Hepatocyte (in vitro differentiated cells): Measurements from ENCODE around the gene COL28A1. TPM values are rescaled to one million over a fixed set of nuclear protein-coding genes. Genes with fewer than 3 reads are reported as not detected.

Experiments used
- DNase-seq: peaks from one replicate; pipeline ENCODE4 v3.0.0-alpha.2; 2016; ENCODE audit warnings: low spot score
- H2AFZ ChIP-seq: fragments of 200-600 bp; sonication (generic); 2 replicates; pipeline ENCODE4 v1.6.0; 2016; ENCODE audit warnings: antibody characterized with exemption, mild to moderate bottlenecking
- H3K27ac ChIP-seq: fragments of 200-600 bp; sonication (generic); 2 replicates; pipeline ENCODE4 v1.5.1; 2016; ENCODE audit warnings: mild to moderate bottlenecking
- H3K27me3 ChIP-seq: fragments of 200-600 bp; sonication (generic); 2 replicates; pipeline ENCODE4 v1.6.1; 2016
- H3K36me3 ChIP-seq: fragments of 200-600 bp; sonication (generic); replicated peaks from 2 replicates; pipeline ENCODE4 v1.5.1; 2016; ENCODE audit warnings: low read depth; ENCODE audit not compliant: insufficient read depth
- H3K4me1 ChIP-seq: fragments of 200-600 bp; sonication (generic); 2 replicates; pipeline ENCODE4 v1.5.1; 2016; ENCODE audit warnings: mild to moderate bottlenecking, moderate library complexity; ENCODE audit not compliant: insufficient read depth
- H3K4me2 ChIP-seq: fragments of 200-600 bp; sonication (generic); 2 replicates; pipeline ENCODE4 v1.6.0; 2016
- H3K4me3 ChIP-seq: fragments of 200-600 bp; sonication (generic); 2 replicates; pipeline ENCODE4 v1.5.1; 2016; ENCODE audit warnings: mild to moderate bottlenecking
- H3K79me2 ChIP-seq: fragments of 200-600 bp; sonication (generic); 2 replicates; pipeline ENCODE4 v1.6.0; 2017; ENCODE audit warnings: mild to moderate bottlenecking
- H3K9me2 ChIP-seq: fragments of 200-600 bp; sonication (generic); replicated peaks from 2 replicates; pipeline ENCODE4 v1.6.0; 2017; ENCODE audit warnings: mild to moderate bottlenecking; ENCODE audit not compliant: insufficient read depth
- H3K9me3 ChIP-seq: fragments of 200-600 bp; sonication (generic); 2 replicates; pipeline ENCODE4 v1.5.1; 2016; ENCODE audit warnings: low read depth, mild to moderate bottlenecking
- H4K20me1 ChIP-seq: fragments of 200-600 bp; sonication (generic); 2 replicates; pipeline ENCODE4 v1.6.0; 2016; ENCODE audit warnings: mild to moderate bottlenecking; ENCODE audit not compliant: insufficient read depth, poor library complexity, severe bottlenecking
- EZH2 ChIP-seq: fragments of 200-600 bp; sonication (generic); IDR thresholded peaks from 2 replicates; pipeline ENCODE4 v1.6.1; 2016; ENCODE audit warnings: antibody characterized with exemption, mild to moderate bottlenecking, borderline replicate concordance
- EZH2phosphoT487 ChIP-seq: fragments of 200-600 bp; sonication (generic); IDR thresholded peaks from one replicate; pipeline ENCODE4 v1.6.1; 2018; ENCODE audit warnings: antibody characterized with exemption, mild to moderate bottlenecking, low read depth, moderate library complexity; ENCODE audit not compliant: unreplicated experiment, severe bottlenecking
- WGBS: methylation state at CpG from one replicate; pipeline ENCODE4 v1.1.6; 2016; ENCODE audit warnings: low lambda C conversion rate; ENCODE audit errors: missing lambda C conversion rate; 5-methylcytosine and 5-hydroxymethylcytosine counted together
- polyA plus RNA-seq: library from polyadenylated mRNA; unstranded; fragments of >200 nt; fragmentation: Nextera tagmentation; extraction: Ambion mirVana; gene quantifications from 2 replicates; pipeline ENCODE4 v1.2.1, GENCODE V29; 2016
- total RNA-seq: library from RNA; depleted of rRNA; stranded (reverse); fragments of >200 nt; gene quantifications from 2 replicates; pipeline ENCODE4 v1.2.3, GENCODE V29; 2014
- TF ChIP-seq, protein P1 (sequence below): fragments of 200-600 bp; sonication (generic); IDR thresholded peaks from 2 replicates; pipeline ENCODE4 v1.5.1; 2016; ENCODE audit warnings: antibody characterized with exemption, mild to moderate bottlenecking; ENCODE audit not compliant: poor library complexity

The COL28A1 gene
- total and polyA plus RNA-seq, 2 experiments from 2014 or later, result 0.28 to 0.47 TPM

DNA sequence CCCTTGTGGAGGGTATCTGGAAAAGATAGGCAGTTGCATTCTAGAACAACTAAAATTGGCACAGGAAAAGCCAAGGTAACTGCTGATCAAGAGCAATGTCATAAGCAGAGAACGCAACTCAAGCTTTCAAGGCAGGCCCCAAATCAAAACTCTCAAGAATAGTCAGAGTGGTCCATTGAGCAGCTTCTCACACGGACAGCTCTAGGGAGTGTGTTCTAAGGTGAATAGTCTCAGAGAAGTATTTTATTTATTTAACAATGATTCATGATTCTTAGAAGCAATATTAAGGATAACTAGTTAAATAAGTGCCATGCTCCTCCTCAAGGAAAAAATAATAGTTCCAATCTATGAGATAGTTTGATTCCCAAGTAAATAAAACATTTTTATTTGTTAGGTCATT is 83.0 kb downstream of the COL28A1 start:
- no peak for DNase-seq

DNA sequence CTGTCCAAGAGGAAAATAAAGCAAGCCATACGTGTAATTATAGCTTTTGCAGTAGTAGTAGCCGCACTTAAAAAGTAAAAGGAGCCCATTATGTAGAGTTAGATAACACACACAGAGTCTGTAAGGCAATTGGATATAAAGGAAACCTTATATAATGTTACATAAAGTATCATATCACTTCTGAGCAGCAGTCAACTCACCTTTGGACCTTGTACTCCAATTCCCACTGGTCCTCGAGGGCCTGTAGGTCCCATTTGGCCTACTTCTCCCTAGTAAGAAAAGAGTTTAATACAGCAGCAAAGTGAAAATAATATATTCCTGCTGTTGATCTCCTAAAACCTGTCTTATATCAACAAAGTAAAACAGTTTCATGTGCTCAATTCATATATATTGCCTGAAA is 83.6 kb downstream of the COL28A1 start:
- Histone ChIP-seq H2AFZ (no peak overlapping the region), H3K4me2 (no peak overlapping the region), H3K9me3 (peaks cover 5% of the 10 kb centered on the region), H3K4me3 (no peak overlapping the region), H3K79me2 (no peaks in the 10 kb centered on the region), H3K27ac (no peak overlapping the region), H3K9me2 (no peaks in the 10 kb centered on the region), H4K20me1 (no peaks in the 10 kb centered on the region), H3K4me1 (no peaks in the 10 kb centered on the region), H3K36me3 (no peaks in the 10 kb centered on the region), H3K27me3 (no peaks in the 10 kb centered on the region)
- DNase-seq, result no peak
- TF ChIP-seq EZH2phosphoT487 (no peak), EZH2 (no peak)
- TF ChIP-seq, protein P1, sequence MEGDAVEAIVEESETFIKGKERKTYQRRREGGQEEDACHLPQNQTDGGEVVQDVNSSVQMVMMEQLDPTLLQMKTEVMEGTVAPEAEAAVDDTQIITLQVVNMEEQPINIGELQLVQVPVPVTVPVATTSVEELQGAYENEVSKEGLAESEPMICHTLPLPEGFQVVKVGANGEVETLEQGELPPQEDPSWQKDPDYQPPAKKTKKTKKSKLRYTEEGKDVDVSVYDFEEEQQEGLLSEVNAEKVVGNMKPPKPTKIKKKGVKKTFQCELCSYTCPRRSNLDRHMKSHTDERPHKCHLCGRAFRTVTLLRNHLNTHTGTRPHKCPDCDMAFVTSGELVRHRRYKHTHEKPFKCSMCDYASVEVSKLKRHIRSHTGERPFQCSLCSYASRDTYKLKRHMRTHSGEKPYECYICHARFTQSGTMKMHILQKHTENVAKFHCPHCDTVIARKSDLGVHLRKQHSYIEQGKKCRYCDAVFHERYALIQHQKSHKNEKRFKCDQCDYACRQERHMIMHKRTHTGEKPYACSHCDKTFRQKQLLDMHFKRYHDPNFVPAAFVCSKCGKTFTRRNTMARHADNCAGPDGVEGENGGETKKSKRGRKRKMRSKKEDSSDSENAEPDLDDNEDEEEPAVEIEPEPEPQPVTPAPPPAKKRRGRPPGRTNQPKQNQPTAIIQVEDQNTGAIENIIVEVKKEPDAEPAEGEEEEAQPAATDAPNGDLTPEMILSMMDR, result no peak
- 85% methylated on average over 3 of the region's 3 CpGs for WGBS

More for the DNA sequence above, 83.0 kb downstream of the COL28A1 start:
- H3K4me3 ChIP-seq, result no peak overlapping the region
- 90% methylated on average over 2 of the region's 2 CpGs for WGBS
- TF ChIP-seq EZH2phosphoT487 (no peak), EZH2 (no peak)
- TF ChIP-seq, protein P1, result no peak
- no peaks in the 10 kb centered on the region for H3K9me2 ChIP-seq
- no peaks in the 10 kb centered on the region for H3K27me3 ChIP-seq
- no peak overlapping the region for H2AFZ ChIP-seq
- no peaks in the 10 kb centered on the region for H3K4me1 ChIP-seq
- H3K27ac ChIP-seq, result no peak overlapping the region
- no peaks in the 10 kb centered on the region for H4K20me1 ChIP-seq
- H3K9me3 ChIP-seq, result peaks cover 5% of the 10 kb centered on the region
- no peaks in the 10 kb centered on the region for H3K36me3 ChIP-seq
- H3K79me2 ChIP-seq, result no peaks in the 10 kb centered on the region
- no peak overlapping the region for H3K4me2 ChIP-seq

DNA sequence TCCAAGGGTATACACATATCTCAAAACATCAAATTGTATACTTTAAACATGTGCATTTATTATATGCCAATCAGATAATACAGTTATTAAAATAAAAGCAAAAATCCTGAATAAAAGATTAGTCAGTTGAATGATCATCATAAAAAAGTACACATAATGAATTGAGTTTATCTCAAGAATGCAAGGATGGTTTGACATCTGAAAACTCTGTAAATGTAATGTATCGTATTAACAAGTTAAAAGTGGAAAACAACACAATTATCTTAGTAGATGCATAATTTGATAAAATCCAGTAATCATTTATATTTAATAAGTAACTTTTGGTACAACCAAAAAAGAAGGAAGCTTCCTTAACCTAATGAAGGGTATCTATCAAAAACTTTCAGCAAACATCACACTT is 86.6 kb downstream of the COL28A1 start:
- H3K27me3 ChIP-seq, result no peaks in the 10 kb centered on the region
- H3K4me2 ChIP-seq, result no peak overlapping the region
- H2AFZ ChIP-seq, result no peak overlapping the region
- no peak overlapping the region for H3K27ac ChIP-seq
- H3K9me3 ChIP-seq, result peaks cover 5% of the 10 kb centered on the region
- H4K20me1 ChIP-seq, result no peaks in the 10 kb centered on the region
- no peaks in the 10 kb centered on the region for H3K4me1 ChIP-seq
- no peaks in the 10 kb centered on the region for H3K36me3 ChIP-seq
- no peak for DNase-seq
- no peaks in the 10 kb centered on the region for H3K9me2 ChIP-seq
- no peaks in the 10 kb centered on the region for H3K79me2 ChIP-seq
- no peak for TF ChIP-seq EZH2
- no peak for TF ChIP-seq EZH2phosphoT487
- TF ChIP-seq, protein P1, result no peak
- 93% methylated on average over 1 of the region's 1 CpG for WGBS
- H3K4me3 ChIP-seq, result no peak overlapping the region

DNA sequence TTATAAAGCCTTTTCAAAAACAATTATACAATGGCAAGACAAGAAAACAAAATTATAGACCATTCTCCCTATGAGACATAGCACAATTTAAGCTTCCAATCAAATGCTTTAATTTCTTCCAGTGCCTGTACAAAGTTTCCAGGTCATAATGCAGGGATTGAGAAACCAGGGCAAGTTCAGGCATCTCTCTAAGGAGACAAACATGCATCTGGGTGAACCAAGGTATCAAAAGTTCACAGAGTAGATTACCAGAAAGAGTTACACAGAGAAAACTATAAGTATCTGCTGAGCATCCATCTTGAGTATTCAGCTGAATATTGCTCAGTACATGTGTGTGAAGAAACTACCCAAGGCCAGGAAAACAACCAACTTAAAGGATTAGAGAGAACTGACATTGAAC is 89.1 kb downstream of the COL28A1 start:
- no peak overlapping the region for H3K4me2 ChIP-seq
- no peaks in the 10 kb centered on the region for H3K36me3 ChIP-seq
- no peak for DNase-seq
- no peak overlapping the region for H2AFZ ChIP-seq
- H3K4me1 ChIP-seq, result no peaks in the 10 kb centered on the region
- H3K9me2 ChIP-seq, result no peaks in the 10 kb centered on the region
- no peak overlapping the region for H3K4me3 ChIP-seq
- no peak overlapping the region for H3K27ac ChIP-seq
- TF ChIP-seq, protein P1, result no peak
- TF ChIP-seq EZH2 (no peak), EZH2phosphoT487 (no peak)
- no peaks in the 10 kb centered on the region for H4K20me1 ChIP-seq
- H3K27me3 ChIP-seq, result no peaks in the 10 kb centered on the region
- peaks cover 5% of the 10 kb centered on the region for H3K9me3 ChIP-seq
- no peaks in the 10 kb centered on the region for H3K79me2 ChIP-seq
